NCI-H1092 (cell line): Measurements from ENCODE around the gene RALGAPA1.
"Not testable (repeated sequence)": the region's sequence is repeated elsewhere in the genome, so short reads cannot be mapped to it uniquely, and the experiment has no call there.

Experiments
- DNase-seq: peaks from one replicate; lab custom pipeline; 2025; lab: John Stamatoyannopoulos, UW

The RALGAPA1 gene

GRCh38 chr14:35808638-35809563 is at the start of gene RALGAPA1:
RALGAPA1 (minus strand) TSS chr14:35809295; CDS start chr14:35808835, 460 bp downstream.
- peak; percentile 97 for DNase-seq

- no peak for DNase-seq
Observed at GRCh38 chr14:35858521-35859209, 49.6 kb upstream of the RALGAPA1 start.

DNA sequence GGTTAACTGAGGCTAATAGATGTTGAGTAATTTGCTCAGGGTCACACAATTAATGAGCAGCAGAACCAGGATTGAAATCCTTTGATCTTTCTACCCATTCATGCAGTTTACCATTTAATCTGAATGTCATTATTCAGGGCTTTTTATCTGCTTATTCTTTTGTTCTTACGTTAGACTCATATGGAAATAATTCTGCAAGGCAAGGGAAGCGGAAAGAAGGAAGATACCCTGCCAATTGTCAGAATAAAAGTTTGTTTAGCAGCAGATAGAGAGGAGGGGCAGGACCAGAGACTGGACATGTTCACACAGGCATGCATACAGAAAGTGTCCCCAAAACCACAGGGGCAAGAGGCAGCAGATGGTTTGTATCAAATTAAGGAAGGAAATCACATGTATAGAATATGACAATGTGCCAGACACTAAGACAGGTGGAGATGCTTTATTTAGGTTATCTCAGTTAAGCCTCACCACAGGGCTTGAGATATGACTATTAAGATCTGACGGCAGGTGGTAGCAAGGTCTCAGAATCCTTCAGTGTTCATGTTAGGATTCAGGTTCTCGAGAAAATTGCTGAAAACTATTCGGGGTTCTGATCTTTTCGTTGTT is 46.9 kb upstream of the RALGAPA1 start:
- DNase-seq = no peak

DNA sequence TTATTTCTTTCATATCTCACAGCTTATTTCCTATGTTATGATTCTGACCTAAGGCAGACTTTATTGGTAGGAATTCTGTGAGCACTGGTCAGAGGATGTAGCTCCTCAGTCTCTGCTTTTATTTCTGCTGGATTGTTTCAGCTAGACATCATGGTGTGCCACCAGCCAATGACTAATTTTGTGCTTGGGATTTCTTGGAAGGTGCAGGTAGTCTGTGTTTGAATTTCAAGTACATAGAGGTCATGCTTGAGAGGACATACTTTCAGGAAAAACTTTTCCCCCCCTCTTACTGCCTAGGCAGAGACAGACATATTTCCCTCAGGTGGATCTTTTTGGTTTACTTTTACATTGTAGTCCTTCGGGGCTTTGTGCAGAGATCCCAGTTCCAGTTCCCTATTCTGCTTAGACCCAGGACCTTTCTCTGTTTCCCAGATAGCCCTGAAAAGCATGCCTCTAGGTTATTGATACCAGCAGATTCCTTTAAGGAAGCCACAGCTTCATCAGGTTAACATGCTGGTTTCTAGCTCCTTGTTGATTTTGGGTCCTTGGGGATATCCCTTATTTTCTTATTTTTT is 45.7 kb upstream of the RALGAPA1 start:
- DNase-seq = no peak

- DNase-seq = no peak
Observed at GRCh38 chr14:35853225-35853624, 44.1 kb upstream of the RALGAPA1 start.

- no peak for DNase-seq
Observed at GRCh38 chr14:35851823-35852222, 42.7 kb upstream of the RALGAPA1 start.

DNA sequence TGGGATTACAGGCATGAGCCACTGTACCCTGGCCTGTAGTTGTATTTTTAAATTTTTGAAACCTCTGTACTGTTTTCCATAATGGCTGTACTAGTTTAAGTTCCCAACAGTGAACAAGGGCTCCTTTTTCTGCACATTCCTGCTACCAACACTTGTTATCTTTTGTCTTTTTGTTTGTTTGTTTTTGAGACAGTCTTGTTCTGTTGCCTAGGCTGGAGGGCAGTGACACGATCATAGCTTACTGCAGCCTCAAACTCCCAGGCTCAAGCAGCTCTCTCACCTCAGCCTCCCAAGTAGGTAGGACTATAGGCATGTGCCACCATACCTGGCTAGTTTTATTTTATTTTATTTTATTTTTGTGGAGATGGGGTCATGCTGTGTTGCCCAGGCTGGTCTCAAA is 40.0 kb upstream of the RALGAPA1 start:
- DNase-seq = no peak

DNA sequence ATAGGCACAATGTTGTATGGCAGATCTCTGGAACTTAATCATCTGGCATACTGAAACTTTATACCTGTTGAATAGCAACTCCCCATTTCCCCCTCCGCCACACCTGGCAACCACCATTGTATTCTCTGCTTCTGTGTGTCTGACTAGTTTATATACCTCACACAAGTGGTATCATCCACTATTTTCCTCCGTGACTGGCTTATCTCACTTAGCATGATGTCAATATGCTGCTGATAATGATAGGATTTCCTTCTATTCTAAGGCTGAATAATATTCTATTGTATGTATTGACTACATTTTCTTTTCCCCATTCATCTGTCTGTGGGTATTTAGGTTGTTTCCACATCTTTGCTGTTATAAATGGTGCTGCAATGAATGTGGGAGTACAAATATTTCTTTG is 38.5 kb upstream of the RALGAPA1 start:
- no peak for DNase-seq

DNA sequence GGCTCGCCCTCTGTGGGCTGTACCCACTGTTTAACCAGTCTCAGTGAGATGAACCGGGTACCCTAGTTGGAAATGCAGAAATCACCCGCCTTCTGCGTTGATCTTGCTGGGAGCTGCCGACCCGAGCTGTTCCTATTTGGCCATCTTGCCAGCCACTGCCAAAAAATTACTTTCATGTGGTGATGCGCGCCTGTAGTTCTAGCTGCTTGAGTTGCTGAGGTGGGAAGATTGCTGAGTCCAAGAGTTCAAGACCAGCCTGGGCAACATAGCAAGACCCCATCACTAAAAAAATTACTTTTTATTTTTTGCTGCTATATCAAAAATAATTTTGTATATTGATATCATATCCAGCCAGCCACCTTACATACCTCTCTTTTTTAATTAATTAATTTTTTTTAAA is 35.4 kb upstream of the RALGAPA1 start:
- no peak for DNase-seq

DNA sequence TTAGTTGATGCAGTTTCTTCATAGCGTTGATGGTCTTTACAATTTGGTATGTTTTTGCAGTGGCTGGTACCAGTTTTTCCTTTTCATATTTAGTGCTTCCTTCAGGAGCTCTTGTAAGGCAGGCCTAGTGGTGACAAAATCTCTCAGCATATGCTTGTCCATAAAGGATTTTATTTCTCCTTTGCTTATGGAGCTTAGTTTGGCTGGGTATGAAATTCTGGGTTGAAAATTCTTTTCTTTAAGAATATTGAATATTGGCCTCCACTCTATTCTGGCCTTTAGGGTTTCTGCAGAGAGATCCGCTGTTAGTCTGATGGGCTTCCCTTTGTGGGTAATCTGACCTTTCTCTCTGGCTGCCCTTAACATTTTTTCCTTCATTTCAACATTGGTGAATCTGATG is 33.1 kb upstream of the RALGAPA1 start:
- not testable (repeated sequence) for DNase-seq

DNA sequence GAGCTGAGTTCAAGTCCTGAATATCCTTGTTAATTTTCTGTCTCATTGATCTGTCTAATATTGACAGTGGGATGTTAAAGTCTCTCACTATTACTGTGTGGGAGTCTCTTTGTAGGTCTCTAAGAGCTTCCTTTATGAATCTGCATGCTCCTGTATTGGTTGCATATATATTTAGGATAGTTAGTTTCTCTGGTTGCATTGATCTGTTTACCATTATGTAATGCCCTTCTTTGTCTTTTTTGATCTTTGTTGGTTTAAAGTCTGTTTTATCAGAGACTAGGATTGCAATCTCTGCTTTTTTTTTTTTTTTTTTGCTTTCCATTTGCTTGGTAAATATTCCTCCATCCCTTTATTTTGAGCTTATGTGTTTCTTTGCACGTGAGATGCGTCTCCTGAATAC is 32.6 kb upstream of the RALGAPA1 start:
- not testable (repeated sequence) for DNase-seq

DNA sequence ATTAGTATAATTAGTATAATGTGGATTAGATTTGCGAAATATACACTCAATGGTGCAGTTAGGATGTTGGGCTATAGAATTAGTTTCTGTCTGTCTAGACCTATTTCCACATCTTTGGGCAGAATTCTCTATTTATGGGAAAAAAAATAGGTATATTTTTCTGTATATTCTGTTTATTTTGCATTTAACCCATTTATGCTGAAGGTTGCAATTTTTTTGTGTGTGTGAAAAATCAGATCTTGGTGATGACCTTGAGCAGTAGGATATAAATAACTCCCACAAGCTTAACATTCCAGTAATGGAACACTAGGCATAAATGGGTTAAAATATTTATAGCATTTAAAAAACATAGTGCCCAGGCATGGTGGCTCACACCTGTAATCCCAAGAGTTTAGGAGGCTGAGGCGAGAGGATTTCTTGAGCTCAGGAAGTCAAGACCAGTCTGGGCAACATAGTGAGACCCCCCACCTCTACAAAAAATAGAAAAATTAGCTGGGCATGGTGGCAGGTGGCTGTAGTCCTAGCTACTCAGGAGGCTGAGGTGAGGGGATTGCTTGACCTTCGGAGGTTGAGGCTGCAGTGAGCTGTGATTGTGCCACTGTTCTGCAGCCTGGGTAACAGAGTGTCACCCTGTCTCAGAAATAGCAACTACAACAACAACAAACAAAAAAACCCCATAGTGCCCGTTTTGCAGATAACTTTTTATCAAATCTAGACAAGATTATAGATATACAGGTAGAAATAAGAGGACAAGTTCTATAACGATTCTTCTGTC is 26.3 kb upstream of the RALGAPA1 start:
- DNase-seq = no peak

GRCh38 chr14:35829449-35829848 is 20.4 kb upstream of the RALGAPA1 start:
- DNase-seq = no peak

DNA sequence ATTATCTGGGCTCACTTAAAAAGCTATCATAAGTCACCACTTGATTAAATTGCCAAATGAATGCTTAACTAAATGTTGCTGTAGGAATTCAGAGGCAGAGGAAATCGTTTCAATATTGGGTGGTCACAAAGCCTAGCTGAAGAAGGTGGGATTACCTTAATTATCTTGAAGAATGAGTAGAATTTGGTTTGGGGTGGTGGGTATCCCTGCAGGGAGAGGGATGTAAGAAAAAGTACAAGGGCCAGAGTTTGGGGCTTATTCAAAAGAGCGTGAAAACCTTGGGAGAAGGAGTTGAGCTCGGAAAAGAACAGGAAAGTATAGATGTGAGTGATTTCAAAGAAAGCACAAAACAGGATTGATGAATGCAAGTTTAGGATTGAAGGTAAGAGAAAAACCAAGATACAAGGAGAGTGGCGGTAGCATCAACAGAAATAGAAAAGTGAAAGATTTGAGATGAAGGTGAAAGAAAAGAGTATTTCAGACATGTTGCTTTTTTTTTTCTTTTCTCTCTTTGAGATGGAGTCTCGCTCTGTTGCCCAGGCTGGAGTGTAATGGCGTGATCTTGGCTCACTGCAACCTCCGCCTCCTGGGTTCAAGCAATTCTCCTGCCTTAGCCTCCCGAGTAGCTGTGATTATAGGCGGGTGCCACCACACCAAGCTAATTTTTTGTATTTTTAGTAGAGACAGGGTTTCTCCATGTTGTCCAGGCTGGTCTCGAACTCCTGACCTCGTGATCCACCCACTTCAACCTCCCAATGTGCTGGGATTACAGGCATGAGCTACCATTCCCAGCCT is 18.8 kb upstream of the RALGAPA1 start:
- no peak for DNase-seq

DNA sequence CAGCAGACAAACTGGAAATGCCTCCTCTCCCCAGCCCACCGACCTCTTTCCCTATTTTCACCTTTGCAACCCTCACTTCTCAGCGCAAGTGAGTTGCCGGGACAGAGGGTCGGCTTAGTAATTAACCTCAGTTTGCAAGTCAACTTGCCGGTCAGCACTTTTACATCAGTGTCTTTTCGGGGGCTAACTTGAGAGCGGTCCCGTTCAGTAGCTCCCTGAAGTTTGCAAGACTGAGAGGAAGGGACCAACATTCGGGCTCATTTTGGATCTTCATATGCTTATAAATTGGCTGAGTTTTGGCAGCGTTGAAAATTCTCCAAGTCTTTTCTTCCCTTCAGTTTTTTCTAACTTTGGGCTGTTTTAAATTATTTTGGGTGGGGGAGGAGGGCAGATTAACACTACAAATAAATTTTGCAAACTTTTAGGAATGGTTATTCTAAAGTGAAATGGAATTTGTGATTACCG is 17.9 kb upstream of the RALGAPA1 start:
- DNase-seq = no peak

GRCh38 chr14:35826218-35826951 is 17.3 kb upstream of the RALGAPA1 start, which contains the start of gene BRMS1L:
BRMS1L (plus strand) TSS chr14:35826338; CDS start chr14:35826517, 179 bp downstream.
- peak; percentile 100 for DNase-seq

DNA sequence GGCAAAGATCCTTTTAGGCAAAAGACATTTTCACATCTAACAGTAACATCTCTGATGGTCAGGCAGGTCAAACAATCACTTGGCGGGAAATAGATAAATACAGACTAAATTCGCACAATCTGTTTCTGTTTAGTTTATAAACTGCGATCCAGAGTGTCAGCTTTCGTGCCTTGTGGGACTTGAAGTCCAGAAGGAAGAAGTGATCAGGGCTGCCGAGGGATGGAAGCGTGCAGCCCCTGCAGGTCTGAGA is 16.8 kb upstream of the RALGAPA1 start:
- DNase-seq = no peak

DNA sequence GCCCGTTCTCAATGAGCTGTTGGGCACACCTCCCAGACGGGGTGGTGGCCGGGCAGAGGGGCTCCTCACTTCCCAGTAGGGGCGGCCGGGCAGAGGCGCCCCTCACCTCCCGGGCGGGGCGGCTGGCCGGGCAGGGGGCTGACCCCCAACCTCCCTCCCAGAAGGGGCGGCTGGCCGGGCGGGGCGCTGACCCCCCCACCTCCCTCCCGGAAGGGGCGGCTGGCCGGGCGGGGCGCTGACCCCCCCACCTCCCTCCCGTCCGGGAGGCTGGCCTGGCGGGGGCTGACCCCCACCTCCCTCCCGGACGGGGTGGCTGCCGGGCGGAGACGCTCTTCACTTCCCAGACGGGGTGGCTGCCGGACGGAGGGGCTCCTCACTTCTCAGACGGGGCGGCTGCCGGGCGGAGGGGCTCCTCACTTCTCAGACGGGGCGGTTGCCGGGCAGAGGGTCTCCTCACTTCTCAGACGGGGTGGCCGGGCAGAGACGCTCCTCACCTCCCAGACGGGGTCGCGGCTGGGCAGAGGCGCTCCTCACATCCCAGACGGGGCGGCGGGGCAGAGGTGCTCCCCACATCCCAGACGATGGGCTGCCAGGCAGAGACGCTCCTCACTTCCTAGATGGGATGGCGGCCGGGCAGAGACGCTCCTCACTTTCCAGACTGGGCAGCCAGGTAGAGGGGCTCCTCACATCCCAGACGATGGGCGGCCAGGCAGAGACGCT is 15.5 kb upstream of the RALGAPA1 start:
- not testable (repeated sequence) for DNase-seq

DNA sequence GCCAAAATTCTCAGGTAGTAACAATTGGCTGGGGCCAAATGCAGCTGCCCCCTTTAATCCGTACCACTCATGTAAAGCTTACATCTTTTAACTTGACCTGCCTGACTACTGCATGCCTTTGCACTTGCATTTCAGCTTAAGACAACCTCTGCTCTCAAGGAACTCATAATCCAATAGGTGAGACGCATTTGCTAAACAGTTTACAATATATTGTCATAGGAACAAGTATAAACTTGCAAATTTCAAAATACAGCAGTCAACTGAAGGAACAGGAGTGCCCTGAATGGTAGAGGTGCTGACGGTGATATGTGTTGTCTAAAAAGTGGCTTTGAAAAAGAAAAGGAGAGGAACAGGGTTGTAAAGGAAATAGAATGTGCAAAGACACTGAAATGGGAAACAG is 13.4 kb upstream of the RALGAPA1 start:
- no peak for DNase-seq
